T-cell (primary cell): ENCODE results near the gene SNAPC2. TPM values are rescaled to one million over a fixed set of nuclear protein-coding genes. Genes with fewer than 3 reads are reported as not detected.

Experiments used
- ATAC-seq, 4 experiments: fragments of 200-7000 bp in 3 of 4; fragments of 150-1000 bp in 1 of 4; cut with Tn5 transposase; replicated peaks in 1 of 4; 1 replicate in 3 of 4; 2 replicates in 1 of 4; pipeline ENCODE4 v1.10.0; 2021; ENCODE audit warnings: moderate library complexity in 3 of 4, mild to moderate bottlenecking in 2 of 4, moderate number of reproducible peaks in 1 of 4
- CTCF ChIA-PET, 2 donors: fragments of 300-600 bp; sonication (Branson Sonifier 250); formaldehyde crosslinking; loops; one replicate each; lab custom pipeline; 2022; ENCODE audit warnings: antibody characterized with exemption in 2 of 2; lab: Charles Lee
- POLR2A ChIA-PET, 2 donors: fragments of 300-600 bp; sonication (Branson Sonifier 250); formaldehyde crosslinking; loops; one replicate each; lab custom pipeline; 2022; ENCODE audit warnings: antibody characterized with exemption in 2 of 2; lab: Charles Lee
- DNase-seq, 35 experiments: peaks; one replicate each; pipeline versions ENCODE4 v3.0.0 to v3.0.0-alpha.2; 2013 to 2023
- H3K27ac ChIP-seq: one replicate; pipeline ENCODE4 v1.5.1; 2013; ENCODE audit warnings: low read length
- H3K27me3 ChIP-seq, 2 experiments: replicated peaks in 1 of 2; 1 replicate in 1 of 2; 2 replicates in 1 of 2; pipeline versions ENCODE4 v1.6.1 to v1.7.0; 2013; ENCODE audit warnings: low read length in 1 of 2, mixed read lengths in 1 of 2; ENCODE audit not compliant: control insufficient read depth in 2 of 2, insufficient read depth in 2 of 2; ENCODE audit errors: extremely low read depth in 1 of 2
- H3K36me3 ChIP-seq, 2 donors: 1 replicate in 1 of 2; 2 replicates in 1 of 2; pipeline versions ENCODE4 v1.6.1 to v1.7.0; 2013; ENCODE audit warnings: low read length in 1 of 2; ENCODE audit not compliant: control insufficient read depth in 2 of 2, insufficient read depth in 1 of 2; ENCODE audit errors: extremely low read depth in 1 of 2
- H3K4me1 ChIP-seq, 2 experiments: 1 replicate in 1 of 2; 2 replicates in 1 of 2; pipeline versions ENCODE4 v1.6.1 to v1.7.0; 2013; ENCODE audit warnings: low read length in 2 of 2, mixed read lengths in 1 of 2; ENCODE audit not compliant: insufficient read depth in 2 of 2, control insufficient read depth in 1 of 2; ENCODE audit errors: extremely low read depth in 1 of 2
- H3K4me3 ChIP-seq, 2 donors: 1 replicate in 1 of 2; 2 replicates in 1 of 2; pipeline versions ENCODE4 v1.5.1 to v1.7.0; 2013; ENCODE audit warnings: mild to moderate bottlenecking in 2 of 2, low read length in 1 of 2, moderate library complexity in 1 of 2; ENCODE audit not compliant: control insufficient read depth in 1 of 2; ENCODE audit errors: extremely low read depth in 1 of 2
- H3K9me3 ChIP-seq: 2 replicates; pipeline ENCODE4 v1.7.0; 2013
- H3K27ac Mint-ChIP-seq, 2 donors: one replicate each; pipeline ENCODE4 v1.8.0; 2020 to 2021; ENCODE audit warnings: mild to moderate bottlenecking in 2 of 2, mixed read lengths in 2 of 2
- H3K27me3 Mint-ChIP-seq, 2 donors: one replicate each; pipeline ENCODE4 v1.8.0; 2021 to 2022; ENCODE audit warnings: mixed read lengths in 2 of 2
- H3K36me3 Mint-ChIP-seq: one replicate; pipeline ENCODE4 v1.8.0; 2021; ENCODE audit warnings: mixed read lengths
- H3K4me1 Mint-ChIP-seq, 3 donors: one replicate each; pipeline ENCODE4 v1.8.0; 2020 to 2022; ENCODE audit warnings: mixed read lengths in 3 of 3, mild to moderate bottlenecking in 1 of 3
- H3K4me3 Mint-ChIP-seq, 3 donors: one replicate each; pipeline ENCODE4 v1.8.0; 2020 to 2022; ENCODE audit warnings: mild to moderate bottlenecking in 3 of 3, mixed read lengths in 3 of 3, moderate library complexity in 3 of 3
- H3K9me3 Mint-ChIP-seq, 3 donors: one replicate each; pipeline ENCODE4 v1.8.0; 2020 to 2022; ENCODE audit warnings: mixed read lengths in 3 of 3
- WGBS: methylation state at CpG from one replicate; pipeline ENCODE4 v1.1.5; 2013; ENCODE audit warnings: missing lambda C conversion rate; ENCODE audit not compliant: insufficient coverage; 5-methylcytosine and 5-hydroxymethylcytosine counted together
- total RNA-seq, 35 experiments: library from RNA in 6 of 35; stranded (reverse) in 6 of 35; fragments of 120-200 nt in 1 of 35; gene quantifications; one replicate each; pipeline versions ENCODE4 v1.2.1 to v1.2.4 and lab custom pipeline; 2013 to 2026

The SNAPC2 gene
- total RNA-seq, 5 donors from 2014 or later (not counting 1 experiment from before 2014, with no cell fraction given): 9.0 to 22.9 (median 18.6) TPM

GRCh38 chr19:7873304-7874075 is 46.6 kb upstream of the SNAPC2 start:
- ATAC-seq: no peak
- ChIA-PET POLR2A (no interaction called here), CTCF (no interaction called here)
- 31% methylated on average over 42 of the region's 53 CpGs for WGBS
- Histone ChIP-seq H3K27me3 (peaks cover 0 to 49% of the 10 kb centered on the region in 2 experiments), H3K9me3 (no peaks in the 10 kb centered on the region), H3K4me1 (peaks cover 5 to 56% of the 10 kb centered on the region in 2 experiments), H3K36me3 (no peaks in the 10 kb centered on the region), H3K4me3 (no peak overlapping the region), H3K27ac (no peak overlapping the region)
- no peaks in the 10 kb centered on the region for H3K9me3 Mint-ChIP-seq
- H3K27me3 Mint-ChIP-seq: peaks cover 13 to 19% of the 10 kb centered on the region in 2 donors
- no peaks in the 10 kb centered on the region for H3K36me3 Mint-ChIP-seq
- H3K4me1 Mint-ChIP-seq: peaks cover 26 to 33% (median 31%) of the 10 kb centered on the region in 3 donors
- H3K27ac Mint-ChIP-seq: no peak overlapping the region
- peak in 1 of 35 experiments; percentile 20 for DNase-seq
- peak overlapping the region; percentile 62 to 72 (median 68) for H3K4me3 Mint-ChIP-seq

DNA sequence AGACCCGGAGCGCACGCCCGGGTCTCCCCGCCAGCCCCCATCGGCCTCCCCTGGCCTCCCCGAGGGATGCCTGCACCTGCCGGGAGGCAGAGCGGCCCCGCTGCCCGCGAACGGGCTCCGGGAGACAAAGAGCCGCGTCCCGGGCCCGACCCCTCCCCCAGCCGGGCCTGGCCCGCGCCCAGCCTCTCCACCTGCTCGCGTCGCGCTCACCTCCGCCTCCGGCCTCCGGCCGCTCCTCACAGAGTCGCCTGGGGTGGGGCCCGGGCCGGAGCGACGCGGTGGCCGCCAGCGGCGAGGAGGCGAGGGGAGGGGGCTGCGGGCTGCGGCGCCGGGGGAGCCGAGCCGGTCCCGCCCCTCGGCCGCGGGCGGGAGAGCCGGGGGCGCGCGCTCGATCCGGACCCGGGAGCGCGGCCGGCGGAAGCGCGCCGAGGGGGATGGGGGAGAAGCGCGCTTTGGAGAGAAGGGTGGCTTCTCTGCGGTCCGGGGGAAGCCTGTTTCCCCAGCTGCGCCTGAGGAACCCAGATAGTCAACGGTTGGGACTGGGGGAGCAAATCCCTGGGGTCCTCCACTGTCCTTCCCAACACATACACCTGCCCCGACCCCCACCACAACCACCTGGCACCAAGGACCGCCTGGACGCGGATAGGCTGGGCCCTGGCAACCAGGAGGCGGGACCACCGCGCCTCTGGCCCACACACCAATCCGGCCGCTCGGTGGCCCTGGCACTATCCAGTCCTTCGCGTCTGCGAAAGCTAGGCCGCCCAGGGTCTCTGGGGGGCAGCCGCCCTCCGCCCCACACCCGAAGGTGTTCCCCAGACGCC is 45.9 kb upstream of the SNAPC2 start, which contains the start of gene PRR36:
Gene PRR36 (minus strand): TSS at position 315 of the 821 bp plus-strand sequence. CDS start 701 bp downstream, outside the sequence.
- peaks cover 13 to 19% of the 10 kb centered on the region in 2 donors for H3K27me3 Mint-ChIP-seq
- DNase-seq: peak in 1 of 35 experiments; percentile 23
- ChIA-PET POLR2A (no interaction called here), CTCF (no interaction called here)
- H3K9me3 Mint-ChIP-seq: no peaks in the 10 kb centered on the region
- 5% methylated on average over 57 of the region's 88 CpGs for WGBS
- Histone ChIP-seq H3K27ac (no peak within 1 kb of the TSS), H3K9me3 (no peaks in the 10 kb centered on the region), H3K4me1 (peaks cover 2 to 50% of the 10 kb centered on the region in 2 experiments), H3K36me3 (no peaks in the 10 kb centered on the region), H3K27me3 (peaks cover 0 to 49% of the 10 kb centered on the region in 2 experiments), H3K4me3 (peak within 1 kb of the TSS; percentile 17 to 64)
- ATAC-seq: no peak
- H3K27ac Mint-ChIP-seq: no peak within 1 kb of the TSS
- H3K36me3 Mint-ChIP-seq: no peaks in the 10 kb centered on the region
- peak within 1 kb of the TSS; percentile 62 to 72 (median 68) for H3K4me3 Mint-ChIP-seq
- peaks cover 26 to 29% (median 26%) of the 10 kb centered on the region in 3 donors for H3K4me1 Mint-ChIP-seq

DNA sequence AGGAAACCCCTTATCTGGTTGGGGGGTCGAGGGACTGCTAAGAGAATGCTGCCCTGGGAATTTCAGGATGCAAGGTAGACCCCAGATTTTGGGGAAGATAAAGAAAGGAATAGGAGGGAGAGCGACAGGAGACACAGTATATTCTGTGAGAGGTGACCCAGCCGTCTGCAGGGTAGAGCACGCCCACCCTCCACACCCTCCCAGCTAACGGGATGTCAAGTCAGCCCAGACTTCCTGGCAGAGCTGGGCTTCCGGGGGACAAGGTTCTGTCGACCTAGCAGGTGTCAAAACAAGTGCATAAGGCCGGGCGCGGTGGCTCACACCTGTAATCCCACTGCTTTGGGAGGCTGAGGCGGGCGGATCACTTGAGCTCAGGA is 45.3 kb upstream of the SNAPC2 start:
- Histone ChIP-seq H3K36me3 (no peaks in the 10 kb centered on the region), H3K27me3 (peaks cover 0 to 51% of the 10 kb centered on the region in 2 experiments), H3K4me3 (peak overlapping the region; percentile 17 to 64), H3K9me3 (no peaks in the 10 kb centered on the region), H3K4me1 (peaks cover 2 to 46% of the 10 kb centered on the region in 2 experiments), H3K27ac (no peak overlapping the region)
- CTCF ChIA-PET: no interaction called here
- Mint-ChIP-seq H3K27ac (no peak overlapping the region), H3K27me3 (peaks cover 13 to 19% of the 10 kb centered on the region in 2 donors), H3K4me3 (peak overlapping the region; percentile 29 to 67 (median 50)), H3K9me3 (no peaks in the 10 kb centered on the region), H3K4me1 (peaks cover 23 to 28% (median 26%) of the 10 kb centered on the region in 3 donors), H3K36me3 (no peaks in the 10 kb centered on the region)
- no peak for DNase-seq
- WGBS: 44% methylated on average over 8 of the region's 12 CpGs
- ATAC-seq: peak in 1 of 4 experiments; percentile 24
- POLR2A ChIA-PET: interaction anchor here in 1 of 2 donors (0.6 kb wide), 1 partner anchor 378 kb away, joined by 6 read pairs; no protein-coding TSS in a partner anchor

- DNase-seq (no peak), ATAC-seq (no peak)
- Histone ChIP-seq H3K27ac (no peak overlapping the region), H3K27me3 (peaks cover 0 to 33% of the 10 kb centered on the region in 2 experiments), H3K36me3 (no peaks in the 10 kb centered on the region), H3K4me3 (no peak overlapping the region), H3K4me1 (peaks cover 2 to 23% of the 10 kb centered on the region in 2 experiments), H3K9me3 (no peaks in the 10 kb centered on the region)
- Mint-ChIP-seq H3K4me3 (peak overlapping the region in 1 of 3 donors; percentile 1), H3K9me3 (no peaks in the 10 kb centered on the region), H3K27ac (no peak overlapping the region), H3K27me3 (peaks cover 3 to 12% of the 10 kb centered on the region in 2 donors), H3K4me1 (peaks cover 0 to 13% (median 12%) of the 10 kb centered on the region in 3 donors), H3K36me3 (no peaks in the 10 kb centered on the region)
- ChIA-PET CTCF (interaction anchor here in 1 of 2 donors (0.6 kb wide), 1 partner anchor 258 kb away, joined by 3 read pairs; no protein-coding TSS in a partner anchor), POLR2A (no interaction called here)
- 97% methylated on average over 5 of the region's 6 CpGs for WGBS
Measured at GRCh38 chr19:7877249-7877836, 42.8 kb upstream of the SNAPC2 start.

GRCh38 chr19:7879111-7879807 is 40.9 kb upstream of the SNAPC2 start:
- peaks cover 0 to 16% of the 10 kb centered on the region in 2 experiments for H3K27me3 ChIP-seq
- H3K27me3 Mint-ChIP-seq: peaks cover 0 to 3% of the 10 kb centered on the region in 2 donors
- ATAC-seq: no peak
- H3K36me3 ChIP-seq: no peaks in the 10 kb centered on the region
- H3K4me3 ChIP-seq: no peak overlapping the region
- no peak for DNase-seq
- H3K4me1 Mint-ChIP-seq: peaks cover 0 to 7% (median 4%) of the 10 kb centered on the region in 3 donors
- no peaks in the 10 kb centered on the region for H3K9me3 Mint-ChIP-seq
- H3K4me3 Mint-ChIP-seq: no peak overlapping the region
- peaks cover 2 to 8% of the 10 kb centered on the region in 2 experiments for H3K4me1 ChIP-seq
- 86% methylated on average over 10 of the region's 18 CpGs for WGBS
- no peak overlapping the region for H3K27ac Mint-ChIP-seq
- no peak overlapping the region for H3K27ac ChIP-seq
- H3K9me3 ChIP-seq: no peaks in the 10 kb centered on the region
- POLR2A ChIA-PET: no interaction called here
- H3K36me3 Mint-ChIP-seq: no peaks in the 10 kb centered on the region
- CTCF ChIA-PET: no interaction called here
